GOT3 (cell line): Measurements from ENCODE around the gene TRIM73.
"Not testable (repeated sequence)": the region's sequence is repeated elsewhere in the genome, so short reads cannot be mapped to it uniquely, and the experiment has no call there.

Experiments used
- DNase-seq: peaks from one replicate; lab custom pipeline; 2025; ENCODE audit warnings: mixed read lengths; lab: John Stamatoyannopoulos, UW

TRIM73 gene

GRCh38 chr7:75395329-75395728 is at the start of gene TRIM73:
TRIM73 (plus strand) TSS chr7:75395629; CDS start chr7:75398934, 3,305 bp downstream.
- not testable (repeated sequence) for DNase-seq

- not testable (repeated sequence) for DNase-seq
Measured at GRCh38 chr7:75358671-75359541, 36.5 kb upstream of the TRIM73 start.

- not testable (repeated sequence) for DNase-seq
Measured at GRCh38 chr7:75359542-75359848, 35.9 kb upstream of the TRIM73 start.

- DNase-seq = not testable (repeated sequence)
Measured at GRCh38 chr7:75364079-75364478, 31.4 kb upstream of the TRIM73 start.

- not testable (repeated sequence) for DNase-seq
Measured at GRCh38 chr7:75366643-75367042, 28.8 kb upstream of the TRIM73 start.

GRCh38 chr7:75367313-75367712 is 28.1 kb upstream of the TRIM73 start:
- not testable (repeated sequence) for DNase-seq

GRCh38 chr7:75374144-75374518 is 21.3 kb upstream of the TRIM73 start:
- not testable (repeated sequence) for DNase-seq

- not testable (repeated sequence) for DNase-seq
Measured at GRCh38 chr7:75374519-75375317, 20.7 kb upstream of the TRIM73 start.

- not testable (repeated sequence) for DNase-seq
Measured at GRCh38 chr7:75393194-75393593, 2.2 kb upstream of the TRIM73 start.

GRCh38 chr7:75397865-75398264 is 2.4 kb downstream of the TRIM73 start:
- DNase-seq = not testable (repeated sequence)

- DNase-seq = not testable (repeated sequence)
Measured at GRCh38 chr7:75398771-75399700, 3.6 kb downstream of the TRIM73 start.

- DNase-seq = not testable (repeated sequence)
Measured at GRCh38 chr7:75400575-75400974, 5.1 kb downstream of the TRIM73 start.

- DNase-seq = not testable (repeated sequence)
Measured at GRCh38 chr7:75403455-75404443, 8.3 kb downstream of the TRIM73 start.

GRCh38 chr7:75404663-75405062 is 9.2 kb downstream of the TRIM73 start:
- DNase-seq = not testable (repeated sequence)

GRCh38 chr7:75409880-75410822 is 14.7 kb downstream of the TRIM73 start:
- DNase-seq = not testable (repeated sequence)

- not testable (repeated sequence) for DNase-seq
Measured at GRCh38 chr7:75410823-75411173, 15.4 kb downstream of the TRIM73 start.

GRCh38 chr7:75414204-75414603 is 18.8 kb downstream of the TRIM73 start:
- DNase-seq = not testable (repeated sequence)

- DNase-seq = not testable (repeated sequence)
Measured at GRCh38 chr7:75414708-75415427, 19.4 kb downstream of the TRIM73 start.

- DNase-seq = not testable (repeated sequence)
Measured at GRCh38 chr7:75415428-75415817, 20.0 kb downstream of the TRIM73 start.
